ENCODE data around the gene WRAP73.
A peak's percentile ranks its signal among the peaks of the same experiment; 100 is the strongest.

Gene WRAP73

DNA sequence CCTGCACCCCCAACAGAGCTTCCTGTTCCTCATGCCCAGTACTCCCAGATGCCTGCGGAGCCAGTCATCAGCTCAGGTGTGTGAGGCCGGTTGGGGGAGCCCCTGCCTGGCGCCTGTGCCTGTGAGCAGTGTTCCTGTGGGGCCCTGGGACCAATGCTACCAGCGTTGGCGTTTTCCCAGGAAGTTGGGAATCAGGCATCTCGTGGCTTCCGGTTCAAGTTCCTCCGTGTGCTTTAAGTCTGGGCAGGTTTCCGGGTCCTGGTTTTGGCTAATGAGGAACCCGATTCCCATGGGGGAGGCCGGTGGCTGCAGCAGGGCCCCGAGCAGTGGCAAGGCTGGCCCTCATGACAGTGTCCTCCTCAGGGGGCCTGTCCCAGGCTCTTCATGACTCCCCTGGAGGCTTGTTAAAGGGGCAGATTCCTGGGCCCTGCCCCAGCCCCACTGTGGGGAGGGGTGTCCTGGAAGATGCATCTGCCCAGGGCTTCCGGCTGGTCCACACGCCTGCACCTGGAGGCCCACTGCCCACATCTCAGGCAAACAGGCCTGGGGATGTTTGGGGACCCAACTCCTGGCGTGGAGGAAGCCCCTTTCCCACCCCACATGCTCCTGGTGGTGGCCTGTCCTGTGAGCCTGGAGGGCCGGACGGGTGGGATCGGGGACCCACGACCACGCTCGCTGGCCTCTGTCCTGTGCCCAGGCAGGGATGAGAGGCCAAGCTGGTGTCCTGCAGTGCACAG, 28.6 kb upstream of the WRAP73 start:
- no peak overlapping the region for H3K4me3 ChIP-seq (ENCODE audit: low read length)
- TF ChIP-seq, protein P1, sequence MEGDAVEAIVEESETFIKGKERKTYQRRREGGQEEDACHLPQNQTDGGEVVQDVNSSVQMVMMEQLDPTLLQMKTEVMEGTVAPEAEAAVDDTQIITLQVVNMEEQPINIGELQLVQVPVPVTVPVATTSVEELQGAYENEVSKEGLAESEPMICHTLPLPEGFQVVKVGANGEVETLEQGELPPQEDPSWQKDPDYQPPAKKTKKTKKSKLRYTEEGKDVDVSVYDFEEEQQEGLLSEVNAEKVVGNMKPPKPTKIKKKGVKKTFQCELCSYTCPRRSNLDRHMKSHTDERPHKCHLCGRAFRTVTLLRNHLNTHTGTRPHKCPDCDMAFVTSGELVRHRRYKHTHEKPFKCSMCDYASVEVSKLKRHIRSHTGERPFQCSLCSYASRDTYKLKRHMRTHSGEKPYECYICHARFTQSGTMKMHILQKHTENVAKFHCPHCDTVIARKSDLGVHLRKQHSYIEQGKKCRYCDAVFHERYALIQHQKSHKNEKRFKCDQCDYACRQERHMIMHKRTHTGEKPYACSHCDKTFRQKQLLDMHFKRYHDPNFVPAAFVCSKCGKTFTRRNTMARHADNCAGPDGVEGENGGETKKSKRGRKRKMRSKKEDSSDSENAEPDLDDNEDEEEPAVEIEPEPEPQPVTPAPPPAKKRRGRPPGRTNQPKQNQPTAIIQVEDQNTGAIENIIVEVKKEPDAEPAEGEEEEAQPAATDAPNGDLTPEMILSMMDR (IDR thresholded peaks at IDR 0.05; ENCODE audit: insufficient read depth, low read depth, low read length, missing control alignments), result no peak
- peak; percentile 59 for DNase-seq (ENCODE audit: low read depth)

GRCh38 chr1:3677484-3677883, 27.6 kb upstream of the WRAP73 start:
- H3K4me3 ChIP-seq (ENCODE audit: low read length), result no peak overlapping the region
- TF ChIP-seq, protein P1 (IDR thresholded peaks at IDR 0.05; ENCODE audit: insufficient read depth, low read depth, low read length, missing control alignments), result no peak
- DNase-seq (ENCODE audit: low read depth), result no peak

- no peak for DNase-seq (ENCODE audit: low read depth)
- H3K4me3 ChIP-seq (ENCODE audit: low read length), result no peak overlapping the region
- TF ChIP-seq, protein P1 (IDR thresholded peaks at IDR 0.05; ENCODE audit: insufficient read depth, low read depth, low read length, missing control alignments), result no peak
Measured at GRCh38 chr1:3676581-3677470, 26.9 kb upstream of the WRAP73 start.

DNA sequence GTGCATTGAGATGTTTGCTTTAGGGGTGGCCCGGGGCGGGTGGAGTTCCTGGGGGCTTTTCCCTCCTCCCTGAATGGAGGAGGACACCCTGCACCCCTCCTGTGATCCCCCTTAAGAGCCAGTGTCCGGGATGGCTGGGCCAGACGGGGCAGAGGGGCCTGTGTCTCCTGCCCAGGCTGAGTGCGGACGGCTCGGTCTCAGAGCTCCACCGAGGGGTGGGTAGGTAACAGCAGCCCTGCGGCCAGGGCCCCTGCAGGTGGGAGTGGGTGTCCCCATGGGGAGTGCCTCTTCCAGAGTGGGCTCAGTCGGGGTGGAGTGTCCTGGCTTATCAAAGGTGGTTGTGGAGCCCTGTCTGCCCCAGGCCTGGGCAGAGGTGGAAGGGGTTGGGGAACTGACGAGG, 25.5 kb upstream of the WRAP73 start:
- H3K4me3 ChIP-seq (ENCODE audit: low read length), result peak overlapping the region; percentile 45

DNA sequence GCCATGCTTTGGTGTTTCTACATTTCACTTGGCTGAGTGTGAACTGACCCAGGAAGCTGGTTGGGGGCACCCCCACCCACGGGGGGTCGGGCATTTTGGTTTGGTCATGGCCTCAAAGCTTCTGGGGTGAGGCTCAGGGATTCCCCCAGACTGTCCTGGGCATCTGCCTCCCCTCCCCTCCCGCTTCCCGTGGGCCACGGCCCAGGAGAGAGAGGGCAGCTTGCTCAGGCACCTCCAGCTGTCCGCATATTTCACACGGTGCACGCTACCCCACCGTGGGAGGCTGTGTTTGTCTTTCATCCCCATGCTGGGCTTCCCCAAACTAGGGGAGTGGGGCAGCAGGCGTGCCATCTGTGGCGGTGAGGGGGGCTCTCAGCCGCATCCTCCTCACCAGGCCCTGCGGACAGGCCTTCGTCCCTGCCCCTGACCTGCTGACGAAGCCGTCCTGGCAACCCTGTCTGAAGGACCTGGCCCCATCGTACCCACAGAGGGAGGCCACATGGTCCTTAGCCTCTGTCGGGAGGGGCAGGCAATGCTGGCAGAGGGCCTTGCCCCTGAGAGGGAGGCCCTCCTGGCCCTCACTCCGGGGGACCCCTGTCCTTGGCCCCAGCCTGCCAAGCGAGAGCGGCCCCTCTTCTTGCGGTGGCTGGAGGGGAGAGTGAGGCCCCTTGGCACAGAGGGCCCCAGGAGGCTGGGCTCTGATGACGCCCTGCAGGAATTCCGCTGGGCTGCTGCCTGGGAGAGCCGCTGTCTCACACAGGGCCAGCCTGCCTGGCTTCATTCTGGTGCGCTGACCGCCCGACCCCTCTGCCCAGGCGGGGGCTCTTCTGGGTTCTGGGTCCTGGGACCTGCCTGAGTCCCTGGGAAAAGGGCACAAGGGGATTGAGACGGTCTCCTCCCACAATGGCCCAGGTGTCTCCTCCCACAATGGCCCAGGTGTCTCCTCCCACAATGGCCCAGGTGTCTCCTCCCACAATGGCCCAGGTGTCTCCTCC, 24.5 kb upstream of the WRAP73 start:
- TF ChIP-seq, protein P1 (IDR thresholded peaks at IDR 0.05; ENCODE audit: insufficient read depth, low read depth, low read length, missing control alignments), result no peak

More for the DNA sequence above, 25.5 kb upstream of the WRAP73 start:
- TF ChIP-seq, protein P1 (IDR thresholded peaks at IDR 0.05; ENCODE audit: insufficient read depth, low read depth, low read length, missing control alignments), result no peak
- no peak for DNase-seq (ENCODE audit: low read depth)

GRCh38 chr1:3673381-3674099, 23.6 kb upstream of the WRAP73 start:
- TF ChIP-seq, protein P1 (IDR thresholded peaks at IDR 0.05; ENCODE audit: insufficient read depth, low read depth, low read length, missing control alignments), result no peak
- DNase-seq (ENCODE audit: low read depth), result no peak
- no peak overlapping the region for H3K4me3 ChIP-seq (ENCODE audit: low read length)

More for the DNA sequence above, 24.5 kb upstream of the WRAP73 start:
- peak overlapping the region; percentile 25 for H3K4me3 ChIP-seq (ENCODE audit: low read length)
- peak; percentile 35 for DNase-seq (ENCODE audit: low read depth)
